H9 (cell line): ENCODE results near the gene SGSM2. TPM values are rescaled to one million over a fixed set of nuclear protein-coding genes. Genes with fewer than 3 reads are reported as not detected.

Experiments
- DNase-seq: peaks from one replicate; pipeline ENCODE4 v3.0.0-alpha.2; 2017
- H2AFZ ChIP-seq: one replicate; pipeline ENCODE4 v1.6.1; 2013; ENCODE audit warnings: mild to moderate bottlenecking, low read length, control low read depth, moderate library complexity
- H2AK5ac ChIP-seq: 2 replicates; pipeline ENCODE4 v1.6.1; 2013; ENCODE audit warnings: low read length, control low read depth, mixed read lengths; ENCODE audit not compliant: insufficient read length
- H2BK120ac ChIP-seq: one replicate; pipeline ENCODE4 v1.6.1; 2013; ENCODE audit warnings: low read depth, mild to moderate bottlenecking, low read length, control low read depth, inconsistent platforms; ENCODE audit not compliant: poor library complexity, severe bottlenecking
- H2BK12ac ChIP-seq: 2 replicates; pipeline ENCODE4 v1.6.1; 2013; ENCODE audit warnings: low read length, control low read depth, mixed read lengths, low read depth; ENCODE audit not compliant: insufficient read length
- H2BK15ac ChIP-seq: 2 replicates; pipeline ENCODE4 v1.6.1; 2013; ENCODE audit warnings: low read depth, low read length, control low read depth
- H2BK20ac ChIP-seq: one replicate; pipeline ENCODE4 v1.6.1; 2013; ENCODE audit warnings: low read depth, mild to moderate bottlenecking, low read length, control low read depth, inconsistent platforms; ENCODE audit not compliant: poor library complexity, severe bottlenecking
- H2BK5ac ChIP-seq: 2 replicates; pipeline ENCODE4 v1.6.1; 2013; ENCODE audit warnings: low read length, control low read depth, mixed read lengths; ENCODE audit not compliant: insufficient read length
- H3K14ac ChIP-seq: 2 replicates; pipeline ENCODE4 v1.6.1; 2013; ENCODE audit warnings: low read length, control low read depth; ENCODE audit not compliant: insufficient read depth
- H3K18ac ChIP-seq: 2 replicates; pipeline ENCODE4 v1.6.1; 2013; ENCODE audit warnings: low read depth, mild to moderate bottlenecking, mixed read lengths, low read length, control low read depth; ENCODE audit not compliant: insufficient read length
- H3K23ac ChIP-seq: 2 replicates; pipeline ENCODE4 v1.6.1; 2013; ENCODE audit warnings: low read length, control low read depth, mixed read lengths, low read depth; ENCODE audit not compliant: insufficient read length
- H3K23me2 ChIP-seq: 2 replicates; pipeline ENCODE4 v1.6.1; 2013; ENCODE audit warnings: low read depth, mild to moderate bottlenecking, mixed read lengths, low read length, control low read depth; ENCODE audit not compliant: insufficient read length, poor library complexity, severe bottlenecking
- H3K27ac ChIP-seq: 2 replicates; pipeline ENCODE4 v1.5.1; 2013; ENCODE audit warnings: low read length, control low read depth, mixed read lengths, low read depth; ENCODE audit not compliant: insufficient read length
- H3K27me3 ChIP-seq: 2 replicates; pipeline ENCODE4 v1.6.1; 2013; ENCODE audit warnings: low read length, control low read depth, inconsistent platforms; ENCODE audit not compliant: insufficient read depth
- H3K4ac ChIP-seq: 2 replicates; pipeline ENCODE4 v1.6.1; 2013; ENCODE audit warnings: low read depth, mild to moderate bottlenecking, control low read depth, inconsistent platforms, low read length, moderate library complexity
- H3K4me1 ChIP-seq: 2 replicates; pipeline ENCODE4 v1.6.1; 2013; ENCODE audit warnings: low read length, control low read depth, inconsistent platforms; ENCODE audit not compliant: insufficient read depth
- H3K4me2 ChIP-seq: 2 replicates; pipeline ENCODE4 v1.6.1; 2013; ENCODE audit warnings: low read length, control low read depth, mixed read lengths; ENCODE audit not compliant: insufficient read length, insufficient read depth
- H3K56ac ChIP-seq: 2 replicates; pipeline ENCODE4 v1.6.1; 2013; ENCODE audit warnings: low read depth, mild to moderate bottlenecking, mixed read lengths, low read length, control low read depth; ENCODE audit not compliant: insufficient read length
- H3K79me1 ChIP-seq: 2 replicates; pipeline ENCODE4 v1.6.1; 2013; ENCODE audit warnings: low read depth, mild to moderate bottlenecking, moderate library complexity, low read length, control low read depth, inconsistent platforms; ENCODE audit not compliant: insufficient read depth, poor library complexity, severe bottlenecking
- H3K79me2 ChIP-seq: 2 replicates; pipeline ENCODE4 v1.6.1; 2013; ENCODE audit warnings: low read length, control low read depth, inconsistent platforms; ENCODE audit not compliant: insufficient read depth
- H3K9ac ChIP-seq: 2 replicates; pipeline ENCODE4 v1.6.1; 2013; ENCODE audit warnings: low read length, control low read depth, mixed read lengths; ENCODE audit not compliant: insufficient read length; ENCODE audit errors: extremely low read depth
- H3K9me3 ChIP-seq: one replicate; pipeline ENCODE4 v1.6.1; 2013; ENCODE audit warnings: low read depth, low read length, inconsistent platforms; ENCODE audit not compliant: control insufficient read depth
- H3T11ph ChIP-seq: one replicate; pipeline ENCODE4 v1.6.1; 2013; ENCODE audit warnings: mild to moderate bottlenecking, low read length, control low read depth, inconsistent platforms
- H4K20me1 ChIP-seq: one replicate; pipeline ENCODE4 v1.6.1; 2013; ENCODE audit not compliant: control insufficient read depth, insufficient read length, insufficient read depth
- H4K5ac ChIP-seq: 2 replicates; pipeline ENCODE4 v1.6.1; 2013; ENCODE audit warnings: low read depth, mild to moderate bottlenecking, mixed read lengths, low read length, control low read depth; ENCODE audit not compliant: insufficient read length
- H4K8ac ChIP-seq: replicated peaks from 2 replicates; pipeline ENCODE4 v1.6.1; 2013; ENCODE audit warnings: low read length, control low read depth, mixed read lengths, low read depth; ENCODE audit not compliant: insufficient read length
- H4K91ac ChIP-seq: 2 replicates; pipeline ENCODE4 v1.6.1; 2013; ENCODE audit warnings: low read depth, mild to moderate bottlenecking, moderate library complexity, mixed read lengths, low read length, control low read depth; ENCODE audit not compliant: insufficient read length
- H3K27ac Mint-ChIP-seq, 3 experiments: 2 replicates in 2 of 3; 3 replicates in 1 of 3; pipeline ENCODE4 v1.8.0; 2020 to 2021; ENCODE audit warnings: mixed read lengths in 3 of 3, mild to moderate bottlenecking in 1 of 3, moderate library complexity in 1 of 3
- H3K27me3 Mint-ChIP-seq: 2 replicates; pipeline ENCODE4 v1.8.0; 2021; ENCODE audit warnings: low read depth, mild to moderate bottlenecking, moderate library complexity, mixed read lengths
- H3K36me3 Mint-ChIP-seq, 3 experiments: 2 replicates in 2 of 3; 3 replicates in 1 of 3; pipeline ENCODE4 v1.8.0; 2020 to 2021; ENCODE audit warnings: low read depth in 3 of 3, mixed read lengths in 3 of 3; ENCODE audit not compliant: insufficient read depth in 1 of 3
- H3K4me1 Mint-ChIP-seq, 2 experiments: 2 replicates each; pipeline ENCODE4 v1.8.0; 2020; ENCODE audit warnings: mixed read lengths in 2 of 2
- H3K4me3 Mint-ChIP-seq, 2 experiments: 2 replicates in 1 of 2; 3 replicates in 1 of 2; pipeline ENCODE4 v1.8.0; 2020 to 2021; ENCODE audit warnings: mild to moderate bottlenecking in 2 of 2, mixed read lengths in 2 of 2, moderate library complexity in 1 of 2
- H3K9me3 Mint-ChIP-seq, 2 experiments: 2 replicates in 1 of 2; 3 replicates in 1 of 2; pipeline ENCODE4 v1.8.0; 2020; ENCODE audit warnings: mild to moderate bottlenecking in 2 of 2, mixed read lengths in 2 of 2, moderate library complexity in 1 of 2
- WGBS: extraction: QIAGEN DNeasy Blood & Tissue Kit; methylation state at CpG from one replicate; pipeline ENCODE4 v1.1.7; 2013; ENCODE audit warnings: missing lambda C conversion rate, low lambda C conversion rate, mixed read lengths; ENCODE audit not compliant: insufficient read length; ENCODE audit errors: extremely low coverage; 5-methylcytosine and 5-hydroxymethylcytosine counted together
- total RNA-seq: library from RNA; stranded (reverse); gene quantifications from 2 replicates; pipeline ENCODE4 v1.2.1, GENCODE V29; 2021
- TF ChIP-seq, protein P1 (sequence below): fragments of 200-600 bp; sonication (generic); conservative IDR thresholded peaks from 3 replicates; pipeline ENCODE4 v1.8.0; 2021; ENCODE audit warnings: antibody characterized with exemption, mild to moderate bottlenecking

The SGSM2 gene
- total RNA-seq, 1 experiment from 2014 or later = 45.6 TPM

- TF ChIP-seq, protein P1, sequence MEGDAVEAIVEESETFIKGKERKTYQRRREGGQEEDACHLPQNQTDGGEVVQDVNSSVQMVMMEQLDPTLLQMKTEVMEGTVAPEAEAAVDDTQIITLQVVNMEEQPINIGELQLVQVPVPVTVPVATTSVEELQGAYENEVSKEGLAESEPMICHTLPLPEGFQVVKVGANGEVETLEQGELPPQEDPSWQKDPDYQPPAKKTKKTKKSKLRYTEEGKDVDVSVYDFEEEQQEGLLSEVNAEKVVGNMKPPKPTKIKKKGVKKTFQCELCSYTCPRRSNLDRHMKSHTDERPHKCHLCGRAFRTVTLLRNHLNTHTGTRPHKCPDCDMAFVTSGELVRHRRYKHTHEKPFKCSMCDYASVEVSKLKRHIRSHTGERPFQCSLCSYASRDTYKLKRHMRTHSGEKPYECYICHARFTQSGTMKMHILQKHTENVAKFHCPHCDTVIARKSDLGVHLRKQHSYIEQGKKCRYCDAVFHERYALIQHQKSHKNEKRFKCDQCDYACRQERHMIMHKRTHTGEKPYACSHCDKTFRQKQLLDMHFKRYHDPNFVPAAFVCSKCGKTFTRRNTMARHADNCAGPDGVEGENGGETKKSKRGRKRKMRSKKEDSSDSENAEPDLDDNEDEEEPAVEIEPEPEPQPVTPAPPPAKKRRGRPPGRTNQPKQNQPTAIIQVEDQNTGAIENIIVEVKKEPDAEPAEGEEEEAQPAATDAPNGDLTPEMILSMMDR = no peak
- Histone ChIP-seq H3K56ac (no peak overlapping the region), H3K9ac (no peak overlapping the region), H2BK12ac (no peak overlapping the region), H2AK5ac (no peak overlapping the region), H3K27ac (no peak overlapping the region), H4K8ac (no peak overlapping the region), H2BK120ac (no peak overlapping the region), H2AFZ (no peak overlapping the region), H3K79me2 (no peaks in the 10 kb centered on the region), H3K4me2 (no peak overlapping the region), H3K4me1 (no peaks in the 10 kb centered on the region), H3K14ac (no peak overlapping the region), H2BK20ac (no peak overlapping the region), H3K23me2 (no peaks in the 10 kb centered on the region), H3T11ph (no peak overlapping the region), H3K9me3 (no peaks in the 10 kb centered on the region), H2BK15ac (no peak overlapping the region), H3K79me1 (no peaks in the 10 kb centered on the region), H3K27me3 (no peaks in the 10 kb centered on the region), H4K91ac (no peak overlapping the region), H2BK5ac (no peak overlapping the region), H3K23ac (no peak overlapping the region), H3K4ac (no peak overlapping the region), H3K18ac (no peak overlapping the region), H4K20me1 (peaks cover 2% of the 10 kb centered on the region), H4K5ac (no peak overlapping the region)
- no peak overlapping the region for H3K27ac Mint-ChIP-seq
- no peaks in the 10 kb centered on the region; a peak in 2 of 4 replicates for H3K4me1 Mint-ChIP-seq
- H3K4me3 Mint-ChIP-seq = no peak overlapping the region
- no peaks in the 10 kb centered on the region for H3K27me3 Mint-ChIP-seq
- no CpG with 5 or more reads among the region's 5 CpGs for WGBS
- H3K9me3 Mint-ChIP-seq = no peaks in the 10 kb centered on the region
- DNase-seq = no peak
- H3K36me3 Mint-ChIP-seq = peaks cover 27 to 69% (median 54%) of the 10 kb centered on the region in 3 experiments; a peak in 6 of 7 replicates
Observed at GRCh38 chr17:2289878-2290478, 47.3 kb upstream of the SGSM2 start.
